ENCODE data around the gene TSPAN4.

TSPAN4 gene

DNA sequence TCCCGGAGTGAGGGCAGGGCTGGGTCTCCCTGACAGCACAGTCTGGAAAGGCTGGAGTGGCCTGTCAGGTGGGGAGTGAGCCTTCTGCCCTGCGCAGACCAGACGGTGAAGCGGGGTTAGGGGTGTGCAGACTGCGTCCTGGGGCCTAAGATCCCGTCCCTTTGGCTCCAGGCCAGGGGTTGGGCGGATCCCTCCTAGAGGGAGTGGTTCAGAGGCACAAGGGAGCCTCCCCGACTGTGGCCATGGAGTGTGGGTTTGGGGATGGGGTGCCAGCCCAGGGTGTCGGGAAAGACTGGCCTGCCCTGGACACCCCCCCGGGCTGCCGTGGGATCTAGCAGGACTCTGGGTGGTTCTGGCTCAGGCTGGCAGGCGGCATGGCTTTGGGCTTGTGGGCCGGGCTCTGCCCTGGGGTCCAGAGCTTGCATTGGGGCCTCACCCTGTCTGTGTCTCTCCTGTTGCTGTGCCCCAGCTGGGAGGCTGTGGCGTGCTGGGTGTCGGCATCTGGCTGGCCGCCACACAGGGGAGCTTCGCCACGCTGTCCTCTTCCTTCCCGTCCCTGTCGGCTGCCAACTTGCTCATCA is 19.5 kb downstream of the TSPAN4 start:
- FAIRE-seq (no peak), DNase-seq (ENCODE audit: insufficient read length, low spot score) (no peak)

DNA sequence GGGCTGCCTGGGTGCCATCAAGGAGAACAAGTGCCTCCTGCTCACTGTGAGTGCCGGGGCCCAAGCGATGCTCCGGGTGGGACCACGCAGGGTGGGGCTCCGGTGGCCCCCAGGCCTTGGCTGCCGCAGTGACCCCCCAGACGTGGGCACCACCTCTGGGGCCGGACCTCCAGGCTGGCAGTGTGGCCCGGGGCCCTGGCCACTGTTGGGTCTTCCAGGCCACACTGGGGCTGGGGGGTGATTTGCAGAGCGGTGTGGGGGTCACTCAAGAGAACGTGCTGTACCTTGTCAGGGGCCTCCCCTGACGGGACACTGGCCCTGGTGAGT is 20.0 kb downstream of the TSPAN4 start:
- FAIRE-seq (no peak), DNase-seq (ENCODE audit: insufficient read length, low spot score) (no peak)

GRCh38 chr11:863023-863909 is 20.6 kb downstream of the TSPAN4 start:
- DNase-seq (ENCODE audit: insufficient read length, low spot score) = no peak
- FAIRE-seq = no peak

DNA sequence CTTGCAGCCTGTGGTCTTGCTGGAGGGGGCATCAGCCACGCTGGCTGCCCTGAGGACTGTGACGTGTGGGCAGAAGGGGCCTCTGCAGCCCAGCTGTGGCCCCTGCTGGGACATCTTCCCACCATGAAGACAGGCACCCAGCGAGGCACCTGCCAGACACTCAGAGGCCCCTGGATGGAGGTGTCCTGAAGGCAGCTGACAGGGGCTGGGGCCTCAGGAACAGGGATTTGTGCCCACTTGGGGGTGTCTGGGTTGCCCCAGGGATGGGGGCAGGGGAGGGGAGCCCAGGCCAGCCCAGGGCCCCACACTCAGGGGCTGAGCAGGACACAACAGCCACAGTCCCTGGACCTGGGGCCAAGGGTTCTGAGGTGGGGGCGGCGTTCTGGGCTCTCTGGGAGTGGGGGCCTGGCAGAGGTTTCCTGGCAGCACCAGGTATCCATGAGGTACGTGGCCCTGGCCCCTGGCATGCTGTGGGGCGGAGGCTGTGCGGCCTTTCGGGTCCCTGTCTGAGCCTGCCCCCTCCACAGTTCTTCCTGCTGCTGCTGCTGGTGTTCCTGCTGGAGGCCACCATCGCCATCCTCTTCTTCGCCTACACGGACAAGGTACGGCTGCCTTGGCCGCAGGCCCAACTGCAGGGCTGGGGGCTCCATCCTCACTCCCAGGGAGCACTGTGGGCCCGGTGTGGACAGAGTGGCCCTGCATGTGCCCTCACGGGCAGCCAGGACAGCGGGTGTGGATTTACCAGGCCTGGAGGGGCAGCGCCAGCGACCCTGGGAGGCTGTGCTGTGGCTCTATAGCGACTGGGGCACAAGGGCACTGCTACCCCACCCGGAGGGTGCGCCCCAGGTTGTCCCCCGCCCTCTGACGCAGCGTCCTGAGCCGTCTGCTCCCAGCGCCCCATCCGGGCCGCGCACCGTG is 21.5 kb downstream of the TSPAN4 start:
- FAIRE-seq = no peak
- DNase-seq (ENCODE audit: insufficient read length, low spot score) = no peak

GRCh38 chr11:864898-865297 is 22.2 kb downstream of the TSPAN4 start:
- DNase-seq (ENCODE audit: insufficient read length, low spot score) = no peak
- FAIRE-seq = no peak

GRCh38 chr11:865462-866430 is 23.1 kb downstream of the TSPAN4 start:
- no peak for FAIRE-seq
- DNase-seq (ENCODE audit: insufficient read length, low spot score) = no peak

GRCh38 chr11:866481-866880 is 23.8 kb downstream of the TSPAN4 start:
- no peak for DNase-seq (ENCODE audit: insufficient read length, low spot score)
- no peak for FAIRE-seq

- DNase-seq (ENCODE audit: insufficient read length, low spot score) (no peak), FAIRE-seq (no peak)
Measured at GRCh38 chr11:867856-868358, 25.3 kb downstream of the TSPAN4 start.

- FAIRE-seq = no peak
- DNase-seq (ENCODE audit: insufficient read length, low spot score) = no peak
Measured at GRCh38 chr11:868394-868793, 25.7 kb downstream of the TSPAN4 start.

DNA sequence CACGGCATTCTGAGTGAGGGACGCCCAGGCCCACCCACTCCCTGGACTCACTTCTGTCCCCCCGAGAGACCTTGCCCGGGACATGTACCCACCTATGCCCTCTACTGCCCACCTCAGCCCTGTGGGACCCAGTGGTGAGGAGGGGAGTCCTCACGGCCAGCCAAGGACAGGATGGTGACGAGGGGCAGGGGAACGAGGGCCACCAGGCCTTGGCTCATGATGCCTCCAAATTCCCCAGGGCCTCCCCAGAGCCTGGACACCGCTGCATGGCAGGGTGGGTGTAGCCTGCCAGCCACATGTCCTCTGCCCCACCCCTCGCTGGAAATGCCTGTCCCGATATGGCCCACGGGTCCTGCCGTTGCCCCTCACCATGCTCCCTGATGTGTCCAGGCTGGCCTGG is 26.1 kb downstream of the TSPAN4 start:
- FAIRE-seq = no peak
- no peak for DNase-seq (ENCODE audit: insufficient read length, low spot score)

DNA sequence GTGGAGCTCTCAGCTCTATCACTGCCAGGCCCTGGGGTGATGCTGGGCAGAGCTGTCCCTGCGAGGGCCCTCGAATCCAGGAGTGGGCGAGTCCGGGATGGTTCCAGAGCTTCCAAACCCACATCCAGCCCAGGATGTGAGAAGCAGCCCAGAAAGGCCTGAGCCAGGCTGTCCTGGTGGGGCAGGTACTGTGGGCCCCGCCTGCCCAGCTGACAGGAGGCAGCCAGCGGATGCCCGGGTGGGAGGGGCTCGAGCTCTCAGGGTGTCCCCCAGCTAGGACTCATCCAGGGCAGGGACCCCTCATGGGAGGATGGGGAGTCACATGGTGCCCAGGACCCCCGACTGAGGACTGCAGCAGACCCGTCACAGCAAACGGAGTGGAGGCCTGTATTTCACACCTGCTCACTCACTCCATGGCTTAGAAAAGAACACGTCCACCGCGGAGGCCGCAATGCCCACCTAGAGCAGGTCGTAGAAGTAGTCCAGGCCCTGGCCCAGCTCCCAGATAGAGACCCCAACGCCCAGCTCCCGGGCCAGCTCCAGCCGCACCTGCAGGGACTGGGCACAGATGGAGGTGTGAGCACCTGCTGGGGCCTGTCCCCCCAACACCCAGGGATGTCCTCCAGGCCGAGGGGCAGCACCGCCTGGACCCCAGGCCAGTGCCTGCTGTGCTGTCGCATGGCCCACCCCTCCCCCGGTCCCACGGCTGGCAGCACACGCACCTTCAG is 26.9 kb downstream of the TSPAN4 start:
- DNase-seq (ENCODE audit: insufficient read length, low spot score) = no peak

GRCh38 chr11:870127-870413 is 27.4 kb downstream of the TSPAN4 start:
- DNase-seq (ENCODE audit: insufficient read length, low spot score) = no peak
- FAIRE-seq = no peak

More for the DNA sequence above, 26.9 kb downstream of the TSPAN4 start:
- no peak for FAIRE-seq

- DNase-seq (ENCODE audit: insufficient read length, low spot score) = no peak
- FAIRE-seq = no peak
Measured at GRCh38 chr11:870418-870817, 27.8 kb downstream of the TSPAN4 start.

GRCh38 chr11:871472-871871 is 28.8 kb downstream of the TSPAN4 start:
- FAIRE-seq (no peak), DNase-seq (ENCODE audit: insufficient read length, low spot score) (no peak)

GRCh38 chr11:872799-873198 is 30.1 kb downstream of the TSPAN4 start:
- DNase-seq (ENCODE audit: insufficient read length, low spot score) = no peak
- no peak for FAIRE-seq

- FAIRE-seq (no peak), DNase-seq (ENCODE audit: insufficient read length, low spot score) (no peak)
Measured at GRCh38 chr11:873706-874105, 31.1 kb downstream of the TSPAN4 start.

GRCh38 chr11:875203-875602 is 32.6 kb downstream of the TSPAN4 start:
- DNase-seq (ENCODE audit: insufficient read length, low spot score) (no peak), FAIRE-seq (no peak)

DNA sequence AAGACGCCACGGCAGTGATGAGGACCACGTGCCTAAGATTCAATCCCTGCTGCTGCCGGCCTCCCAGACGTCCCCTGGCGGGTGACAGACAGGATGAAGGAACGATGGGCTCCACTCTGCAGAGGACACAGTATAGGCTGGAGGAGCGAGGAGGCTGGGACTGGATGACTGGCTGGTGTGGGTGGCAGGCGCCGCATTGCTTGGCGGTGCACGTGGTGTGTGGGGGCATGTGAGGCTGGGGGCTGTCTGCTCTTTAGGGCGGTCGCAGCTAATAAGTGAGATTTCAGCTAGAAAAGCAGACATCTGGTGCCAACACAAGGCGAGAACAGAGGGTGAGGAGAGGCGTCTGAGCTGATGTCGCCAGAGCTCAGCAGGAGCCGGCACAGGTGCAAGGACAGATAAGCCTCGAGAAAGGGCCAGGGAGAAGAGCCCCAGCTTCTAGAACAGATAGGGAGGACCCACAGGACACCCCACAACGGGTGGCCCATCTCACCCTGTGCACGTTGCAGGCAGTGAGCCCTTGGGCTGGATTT is 33.2 kb downstream of the TSPAN4 start:
- FAIRE-seq (no peak), DNase-seq (ENCODE audit: insufficient read length, low spot score) (no peak)

- FAIRE-seq (no peak), DNase-seq (ENCODE audit: insufficient read length, low spot score) (no peak)
Measured at GRCh38 chr11:876545-876944, 33.9 kb downstream of the TSPAN4 start.
